DOHH2 (cell line): Measurements from ENCODE around the gene CALB2.

Experiments used
- H3F3A ChIP-seq: fragments of 200-600 bp; sonication (generic), shearing (Covaris generic); 2 replicates; pipeline ENCODE4 v1.6.0; 2016; ENCODE audit warnings: antibody characterized with exemption, mild to moderate bottlenecking; ENCODE audit not compliant: control insufficient read depth, insufficient read depth
- H3K27ac ChIP-seq: fragments of 200-600 bp; sonication (generic); 2 replicates; pipeline ENCODE4 v1.5.1; 2014; ENCODE audit warnings: low read depth, mild to moderate bottlenecking, low read length, moderate library complexity
- H3K27me3 ChIP-seq: fragments of 200-600 bp; sonication (generic); 2 replicates; pipeline ENCODE4 v1.6.1; 2014; ENCODE audit warnings: mild to moderate bottlenecking, low read length, mixed read lengths; ENCODE audit not compliant: control insufficient read depth
- H3K36me3 ChIP-seq: fragments of 200-600 bp; sonication (generic); 2 replicates; pipeline ENCODE4 v1.6.1; 2014; ENCODE audit warnings: mild to moderate bottlenecking, low read length, moderate library complexity, mixed read lengths; ENCODE audit not compliant: control insufficient read depth
- H3K4me1 ChIP-seq: fragments of 200-600 bp; sonication (generic); 2 replicates; pipeline ENCODE4 v1.6.1; 2014; ENCODE audit warnings: mild to moderate bottlenecking, low read length, mixed read lengths; ENCODE audit not compliant: control insufficient read depth
- H3K4me2 ChIP-seq: fragments of 200-600 bp; sonication (generic); 2 replicates; pipeline ENCODE4 v1.6.0; 2014; ENCODE audit warnings: mild to moderate bottlenecking, low read length, moderate library complexity
- H3K4me3 ChIP-seq: fragments of 200-600 bp; sonication (generic); 2 replicates; pipeline ENCODE4 v1.5.1; 2014; ENCODE audit warnings: mild to moderate bottlenecking, low read length, mixed read lengths
- H3K79me2 ChIP-seq: fragments of 200-600 bp; sonication (generic); 2 replicates; pipeline ENCODE4 v1.6.1; 2014; ENCODE audit warnings: mild to moderate bottlenecking, low read length, mixed read lengths; ENCODE audit not compliant: control insufficient read depth
- H3K9me2 ChIP-seq: fragments of 200-600 bp; sonication (generic); replicated peaks from 2 replicates; pipeline ENCODE4 v1.6.1; 2014; ENCODE audit warnings: mild to moderate bottlenecking, low read length, mixed read lengths; ENCODE audit not compliant: control insufficient read depth
- H3K9me3 ChIP-seq: fragments of 200-600 bp; sonication (generic); 2 replicates; pipeline ENCODE4 v1.6.1; 2014; ENCODE audit warnings: antibody characterized with exemption, low read length, mixed read lengths; ENCODE audit not compliant: control insufficient read depth, insufficient read depth
- H4K20me1 ChIP-seq: fragments of 200-600 bp; sonication (generic); 2 replicates; pipeline ENCODE4 v1.6.0; 2014; ENCODE audit warnings: low read depth, mild to moderate bottlenecking, antibody characterized with exemption, low read length, moderate library complexity; ENCODE audit not compliant: control insufficient read depth, insufficient read depth
- EZH2phosphoT487 ChIP-seq: fragments of 200-600 bp; sonication (generic); IDR thresholded peaks from 2 replicates; pipeline ENCODE4 v1.6.1; 2017; ENCODE audit warnings: borderline replicate concordance, mild to moderate bottlenecking, antibody characterized with exemption, low read length, moderate library complexity, mixed read lengths
- TF ChIP-seq, protein P1 (sequence below): fragments of 200-600 bp; sonication (generic); IDR thresholded peaks from one replicate; pipeline ENCODE4 v1.5.1; 2014; ENCODE audit warnings: antibody characterized with exemption, mild to moderate bottlenecking, low read depth, low read length; ENCODE audit not compliant: poor library complexity, severe bottlenecking

Gene CALB2

DNA sequence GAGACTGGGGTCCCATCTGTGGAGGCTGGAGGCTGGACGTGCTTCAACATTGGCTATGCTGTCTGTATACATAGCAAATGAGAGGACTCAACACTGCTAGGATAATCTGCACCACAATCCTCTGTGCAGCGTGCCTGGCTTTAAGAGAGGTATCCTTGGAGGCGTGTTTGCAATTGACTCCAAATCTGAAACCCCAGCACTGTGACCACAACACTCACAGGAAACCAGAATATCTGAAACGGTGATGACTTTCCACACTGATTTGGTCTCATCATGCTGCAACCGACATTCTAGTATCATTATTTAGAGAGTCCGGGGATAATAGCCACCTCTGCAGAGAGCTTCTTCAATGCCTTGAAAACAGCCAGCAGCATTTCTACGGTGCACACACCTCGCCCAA lies 48.2 kb downstream of the CALB2 start:
- H3K79me2 ChIP-seq = no peaks in the 10 kb centered on the region
- H3K9me3 ChIP-seq = no peaks in the 10 kb centered on the region
- peaks cover 4% of the 10 kb centered on the region; the same call in 1 of the 2 replicates for H3K4me1 ChIP-seq
- H3K4me2 ChIP-seq = no peak overlapping the region
- TF ChIP-seq, protein P1, sequence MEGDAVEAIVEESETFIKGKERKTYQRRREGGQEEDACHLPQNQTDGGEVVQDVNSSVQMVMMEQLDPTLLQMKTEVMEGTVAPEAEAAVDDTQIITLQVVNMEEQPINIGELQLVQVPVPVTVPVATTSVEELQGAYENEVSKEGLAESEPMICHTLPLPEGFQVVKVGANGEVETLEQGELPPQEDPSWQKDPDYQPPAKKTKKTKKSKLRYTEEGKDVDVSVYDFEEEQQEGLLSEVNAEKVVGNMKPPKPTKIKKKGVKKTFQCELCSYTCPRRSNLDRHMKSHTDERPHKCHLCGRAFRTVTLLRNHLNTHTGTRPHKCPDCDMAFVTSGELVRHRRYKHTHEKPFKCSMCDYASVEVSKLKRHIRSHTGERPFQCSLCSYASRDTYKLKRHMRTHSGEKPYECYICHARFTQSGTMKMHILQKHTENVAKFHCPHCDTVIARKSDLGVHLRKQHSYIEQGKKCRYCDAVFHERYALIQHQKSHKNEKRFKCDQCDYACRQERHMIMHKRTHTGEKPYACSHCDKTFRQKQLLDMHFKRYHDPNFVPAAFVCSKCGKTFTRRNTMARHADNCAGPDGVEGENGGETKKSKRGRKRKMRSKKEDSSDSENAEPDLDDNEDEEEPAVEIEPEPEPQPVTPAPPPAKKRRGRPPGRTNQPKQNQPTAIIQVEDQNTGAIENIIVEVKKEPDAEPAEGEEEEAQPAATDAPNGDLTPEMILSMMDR = no peak
- no peak for TF ChIP-seq EZH2phosphoT487
- H3K27ac ChIP-seq = no peak overlapping the region
- no peak overlapping the region for H3K4me3 ChIP-seq
- H3F3A ChIP-seq = no peaks in the 10 kb centered on the region
- H4K20me1 ChIP-seq = no peaks in the 10 kb centered on the region
- no peaks in the 10 kb centered on the region for H3K27me3 ChIP-seq
- H3K36me3 ChIP-seq = no peaks in the 10 kb centered on the region
- no peaks in the 10 kb centered on the region for H3K9me2 ChIP-seq

GRCh38 chr16:71407731-71408130 lies 49.2 kb downstream of the CALB2 start:
- no peaks in the 10 kb centered on the region for H4K20me1 ChIP-seq
- H3K79me2 ChIP-seq = no peaks in the 10 kb centered on the region

GRCh38 chr16:71408536-71408935 lies 50.0 kb downstream of the CALB2 start:
- no peaks in the 10 kb centered on the region for H3K36me3 ChIP-seq
- H3K4me3 ChIP-seq = no peak overlapping the region
- TF ChIP-seq, protein P1 = no peak
- TF ChIP-seq EZH2phosphoT487 = no peak
- H3K79me2 ChIP-seq = no peaks in the 10 kb centered on the region
- peaks cover 8% of the 10 kb centered on the region for H3K4me1 ChIP-seq
- no peaks in the 10 kb centered on the region for H3K27me3 ChIP-seq
- H4K20me1 ChIP-seq = no peaks in the 10 kb centered on the region
- no peaks in the 10 kb centered on the region for H3F3A ChIP-seq
- no peaks in the 10 kb centered on the region for H3K9me3 ChIP-seq
- H3K9me2 ChIP-seq = no peaks in the 10 kb centered on the region
- no peak overlapping the region for H3K4me2 ChIP-seq
- no peak overlapping the region for H3K27ac ChIP-seq

More at GRCh38 chr16:71407731-71408130, 49.2 kb downstream of the CALB2 start:
- H3K27me3 ChIP-seq = no peaks in the 10 kb centered on the region
- H3F3A ChIP-seq = no peaks in the 10 kb centered on the region
- H3K27ac ChIP-seq = no peak overlapping the region
- no peaks in the 10 kb centered on the region for H3K9me3 ChIP-seq
- peaks cover 8% of the 10 kb centered on the region for H3K4me1 ChIP-seq
- no peak overlapping the region for H3K4me3 ChIP-seq
- H3K4me2 ChIP-seq = no peak overlapping the region
- no peaks in the 10 kb centered on the region for H3K9me2 ChIP-seq
- no peak for TF ChIP-seq EZH2phosphoT487
- TF ChIP-seq, protein P1 = no peak
- no peaks in the 10 kb centered on the region for H3K36me3 ChIP-seq
